NAMALWA (cell line): Measurements from ENCODE around the gene SCAF8.
"Not testable (repeated sequence)": the region's sequence is repeated elsewhere in the genome, so short reads cannot be mapped to it uniquely, and the experiment has no call there.

Experiments used
- DNase-seq: peaks from one replicate; pipeline ENCODE4 v3.0.0-alpha.2; 2015; ENCODE audit warnings: low spot score

The SCAF8 gene

DNA sequence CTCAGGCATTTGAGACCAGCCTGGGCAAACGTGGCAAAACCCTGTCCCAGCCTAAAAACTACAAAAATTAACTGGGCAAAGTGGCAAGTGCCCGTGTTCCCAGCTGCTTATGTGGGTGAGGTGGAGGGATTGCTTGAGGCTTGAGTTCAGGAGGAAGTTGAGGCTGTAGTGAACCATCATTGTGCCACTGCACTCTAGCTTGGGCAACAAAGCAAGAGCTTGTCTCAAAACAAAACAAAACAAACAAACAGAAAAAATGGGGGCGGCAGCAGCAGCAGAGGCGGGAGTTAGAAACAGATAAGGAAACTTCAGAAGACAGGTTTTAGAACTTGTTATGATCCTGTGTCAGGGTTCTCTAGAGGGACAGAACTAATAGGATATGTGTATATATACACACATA, 49.0 kb downstream of the SCAF8 start:
- DNase-seq: no peak

DNA sequence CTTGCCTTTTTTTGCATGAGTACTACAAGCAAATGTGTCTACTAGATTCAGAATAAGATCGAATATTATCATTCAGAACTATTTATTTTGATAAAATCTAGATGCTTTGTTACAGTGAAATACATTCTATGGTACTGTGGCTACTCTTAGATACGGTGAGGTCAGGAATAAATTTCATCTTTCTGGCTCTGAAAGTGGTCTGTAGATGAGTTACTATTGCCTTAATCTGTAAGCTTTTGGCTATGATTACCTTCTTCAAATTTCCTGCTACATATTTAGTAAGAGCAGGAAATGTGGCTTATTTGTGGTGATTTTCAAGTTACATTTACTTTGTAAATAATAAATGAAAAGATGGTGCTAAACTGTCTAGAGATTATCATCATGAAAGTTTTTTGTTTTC, 50.0 kb downstream of the SCAF8 start:
- DNase-seq: no peak

DNA sequence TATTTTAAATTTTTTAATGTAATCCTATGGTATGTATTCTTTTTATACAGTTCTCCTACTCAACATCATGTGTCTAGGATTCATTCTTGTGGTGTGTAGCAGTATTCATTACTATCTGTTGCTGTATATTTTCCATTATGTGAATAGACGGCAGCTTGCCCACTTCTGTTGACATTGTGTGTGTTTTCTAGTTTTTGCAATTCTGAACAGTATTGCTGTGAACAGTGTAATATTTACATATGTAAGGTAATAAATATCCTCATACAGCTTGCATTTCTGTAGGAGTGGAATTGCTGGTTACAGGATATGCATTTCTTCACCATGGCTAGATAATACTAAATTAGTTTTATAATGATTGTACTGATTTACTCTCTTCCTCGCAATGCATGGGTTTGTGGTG, 51.9 kb downstream of the SCAF8 start:
- DNase-seq: no peak

DNA sequence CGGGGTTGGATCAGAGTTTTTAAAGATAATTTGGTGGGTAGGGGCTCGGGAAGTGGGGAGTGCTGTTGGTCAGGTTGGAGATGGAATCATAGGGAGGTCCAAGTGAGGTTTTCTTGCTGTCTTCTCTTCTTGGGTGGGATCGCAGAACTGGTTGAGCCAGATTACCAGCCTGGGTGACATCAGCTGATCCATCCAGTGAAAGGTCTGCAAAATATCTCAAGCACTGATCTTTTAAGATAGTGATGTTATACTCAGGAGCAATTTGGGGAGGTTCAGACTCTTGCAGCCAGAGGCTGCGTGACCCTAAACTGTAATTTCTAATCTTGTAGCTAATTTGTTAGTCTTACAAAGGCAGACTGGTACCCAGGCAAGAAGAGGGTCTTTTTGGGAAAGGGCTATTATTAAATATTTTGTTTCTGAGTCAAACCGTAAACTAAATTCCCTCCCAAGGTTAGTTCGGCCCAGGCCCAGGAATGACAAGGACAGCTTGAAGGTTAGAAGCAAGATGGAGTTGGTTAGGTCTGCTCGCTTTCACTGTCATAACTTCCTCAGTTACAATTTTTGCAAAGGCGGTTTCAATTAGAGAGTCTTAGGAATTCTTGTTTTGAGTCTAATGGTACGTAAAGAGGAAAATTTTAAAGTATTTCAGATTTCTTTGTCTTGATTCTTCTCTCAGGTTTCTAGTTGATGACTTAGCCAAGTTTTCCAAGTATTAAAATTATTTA, 53.1 kb downstream of the SCAF8 start:
- no peak for DNase-seq

DNA sequence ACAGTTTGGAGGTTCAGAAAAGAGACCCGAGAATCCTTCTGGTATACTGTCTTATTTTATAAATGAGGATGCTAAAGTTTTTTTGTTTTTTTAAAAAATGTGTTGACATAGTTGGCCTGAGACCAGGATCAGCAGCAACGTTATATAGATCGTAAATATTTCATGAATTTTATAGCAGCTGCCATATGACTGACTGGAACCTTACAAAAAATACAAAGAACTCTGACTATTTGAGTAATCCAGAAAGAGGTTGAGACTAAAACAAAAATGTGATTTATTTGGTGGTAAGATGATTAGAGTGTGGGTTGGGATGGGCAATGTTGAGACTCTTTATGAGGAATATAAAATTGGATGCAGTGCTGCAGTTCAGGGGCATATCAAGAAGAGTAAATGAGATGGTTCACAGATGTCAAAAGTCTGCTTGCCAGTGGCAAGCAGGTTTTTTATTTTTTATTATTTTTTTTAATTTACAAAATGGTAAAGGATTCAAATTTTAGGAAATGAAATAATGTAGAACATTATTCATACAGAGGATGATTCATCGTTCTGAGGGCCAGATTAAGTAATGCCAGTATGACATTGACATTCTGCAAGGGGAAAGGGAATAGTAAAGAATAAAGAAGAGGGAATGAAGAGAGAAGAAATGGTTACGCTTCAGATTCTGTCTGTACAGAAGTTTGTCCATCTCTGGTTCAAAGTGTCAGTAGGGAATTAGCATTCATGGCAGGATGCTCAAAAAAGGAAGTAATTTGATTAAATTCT, 58.5 kb downstream of the SCAF8 start:
- DNase-seq: no peak

DNA sequence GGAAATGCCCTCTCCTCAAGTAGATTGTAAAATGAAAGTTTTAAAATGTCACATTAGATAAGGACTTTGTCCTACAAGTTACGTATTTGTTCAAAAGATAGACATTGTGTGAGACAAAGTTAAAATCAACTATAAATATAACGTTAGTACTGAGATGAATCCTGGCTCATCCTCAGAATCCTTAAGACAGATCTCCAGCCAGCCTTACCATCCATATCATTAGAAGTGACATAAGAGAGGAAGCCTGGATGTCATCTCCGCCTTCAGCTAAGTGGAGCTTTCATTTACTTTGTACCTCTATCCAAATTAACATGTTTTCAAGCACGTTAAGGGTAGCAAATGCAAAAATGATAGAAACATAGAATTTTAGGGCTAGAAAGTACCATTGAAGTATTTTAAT, 59.1 kb downstream of the SCAF8 start:
- DNase-seq: no peak

DNA sequence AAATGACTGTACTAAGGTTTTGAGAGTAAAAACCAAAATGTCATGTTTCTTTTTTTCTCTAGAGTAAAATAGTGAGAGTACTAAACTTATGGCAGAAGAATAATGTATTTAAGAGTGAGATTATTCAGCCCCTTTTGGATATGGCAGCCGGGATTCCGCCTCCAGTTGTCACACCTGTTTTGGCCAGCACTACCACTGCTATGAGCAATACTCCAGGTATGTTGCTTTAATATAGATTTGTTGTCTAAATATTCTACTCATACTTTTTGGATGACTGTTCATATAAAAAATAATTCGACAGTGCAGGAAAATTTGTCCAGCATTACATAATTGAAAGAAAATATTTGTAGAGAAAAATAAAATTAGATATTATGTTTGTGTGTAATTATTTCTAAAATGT, 59.5 kb downstream of the SCAF8 start:
- no peak for DNase-seq

DNA sequence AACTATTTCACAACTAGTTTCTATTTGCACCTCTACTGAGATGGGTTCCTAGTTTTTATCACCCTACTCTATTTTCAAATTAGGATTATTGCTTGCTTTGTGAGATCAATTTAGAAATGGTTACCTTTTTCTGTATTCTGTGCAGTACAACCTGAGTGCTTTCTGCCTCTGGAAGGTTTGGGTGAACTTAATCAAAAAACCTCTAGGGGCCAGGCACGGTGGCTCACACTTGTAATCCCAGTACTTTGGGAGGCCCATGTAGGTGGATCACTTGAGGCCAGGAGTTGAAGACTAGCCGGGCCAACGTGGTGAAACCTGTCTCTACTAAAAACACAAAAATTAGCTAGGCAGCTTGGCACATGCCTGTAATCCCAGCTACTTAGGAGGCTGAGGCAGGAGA, 63.3 kb downstream of the SCAF8 start:
- DNase-seq: no peak

DNA sequence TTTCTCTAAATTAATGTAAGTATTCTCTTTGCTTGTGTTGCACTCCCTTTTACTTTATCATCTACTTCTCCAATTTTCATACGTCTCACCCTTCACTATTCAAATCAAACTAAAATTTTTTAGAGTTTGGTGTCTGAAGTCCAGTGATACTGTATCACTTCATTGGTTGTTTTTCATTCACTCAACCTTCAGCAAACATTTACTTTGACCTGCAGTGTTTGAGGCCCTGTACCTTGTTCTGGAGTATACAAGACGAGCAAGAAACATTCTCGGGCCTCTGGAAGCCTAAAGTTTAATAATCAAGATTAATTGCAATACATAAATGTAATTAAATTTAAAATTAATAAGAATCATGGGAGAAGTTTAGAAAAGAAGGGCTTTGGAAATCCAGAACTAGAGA, 64.6 kb downstream of the SCAF8 start:
- no peak for DNase-seq

DNA sequence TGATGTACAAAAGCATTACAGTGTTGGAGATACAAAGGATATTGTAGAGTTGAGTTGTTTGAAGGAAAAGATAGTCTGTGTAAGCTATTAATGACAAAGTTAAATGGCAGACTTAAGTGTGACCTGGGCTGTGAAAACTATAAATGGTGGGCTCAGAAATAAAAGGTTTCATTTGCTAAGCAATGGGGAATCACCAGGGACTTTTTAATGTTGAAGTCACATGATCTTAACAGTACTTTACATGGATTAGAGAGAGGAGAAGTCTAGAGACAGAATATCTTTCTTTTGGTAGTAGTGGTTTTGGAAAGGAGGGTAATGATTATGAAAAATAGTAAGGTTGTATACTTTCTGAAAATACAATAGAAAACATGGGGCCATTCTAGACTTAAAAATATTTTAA, 67.1 kb downstream of the SCAF8 start:
- DNase-seq: no peak

DNA sequence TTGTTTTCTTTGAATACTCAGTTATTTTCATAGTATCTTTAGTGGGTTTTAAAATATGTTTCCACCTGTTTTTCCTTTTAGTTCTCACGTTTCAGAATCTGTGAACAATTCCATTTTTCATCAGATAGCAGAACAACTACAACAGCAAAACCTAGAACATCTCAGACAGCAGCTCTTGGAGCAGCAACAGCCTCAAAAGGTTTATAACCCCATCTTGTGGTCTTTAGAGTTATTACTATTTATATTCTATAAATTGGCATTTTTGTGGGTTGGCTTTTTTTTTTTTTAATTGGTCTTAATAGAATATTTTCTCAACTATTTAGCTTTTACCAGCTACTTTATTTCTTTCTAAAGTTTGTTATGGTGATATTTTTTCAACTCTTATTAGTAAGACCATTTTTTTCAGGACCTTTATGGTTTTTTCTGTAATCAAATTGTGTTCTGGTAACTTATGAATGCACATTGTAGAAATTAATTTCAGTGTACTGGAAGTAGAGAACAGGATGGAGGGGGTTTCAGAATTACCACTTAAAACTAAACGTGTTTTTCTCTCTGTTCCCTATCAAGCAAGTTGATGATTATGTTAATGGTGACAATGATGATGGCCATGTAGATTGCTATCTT, 72.2 kb downstream of the SCAF8 start:
- DNase-seq: peak; percentile 64

DNA sequence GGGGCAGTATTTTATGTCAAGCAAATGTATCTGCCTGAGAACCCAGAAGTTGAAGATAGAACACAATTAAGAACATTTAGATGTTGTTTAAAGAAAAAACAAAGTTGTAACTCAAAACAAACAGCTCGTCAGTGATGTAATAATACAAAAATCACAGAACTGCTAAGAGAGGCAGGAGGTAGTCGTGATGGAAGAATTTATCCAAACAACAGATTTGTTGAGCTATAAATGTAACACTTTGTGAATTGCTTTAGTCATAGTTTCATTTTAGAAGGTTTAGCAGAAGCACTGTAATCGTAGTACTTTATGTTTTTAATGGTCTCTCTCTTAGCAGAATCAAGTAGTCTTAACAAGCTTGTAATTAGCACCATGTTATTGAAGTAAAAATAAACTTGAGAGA, 73.6 kb downstream of the SCAF8 start:
- no peak for DNase-seq

DNA sequence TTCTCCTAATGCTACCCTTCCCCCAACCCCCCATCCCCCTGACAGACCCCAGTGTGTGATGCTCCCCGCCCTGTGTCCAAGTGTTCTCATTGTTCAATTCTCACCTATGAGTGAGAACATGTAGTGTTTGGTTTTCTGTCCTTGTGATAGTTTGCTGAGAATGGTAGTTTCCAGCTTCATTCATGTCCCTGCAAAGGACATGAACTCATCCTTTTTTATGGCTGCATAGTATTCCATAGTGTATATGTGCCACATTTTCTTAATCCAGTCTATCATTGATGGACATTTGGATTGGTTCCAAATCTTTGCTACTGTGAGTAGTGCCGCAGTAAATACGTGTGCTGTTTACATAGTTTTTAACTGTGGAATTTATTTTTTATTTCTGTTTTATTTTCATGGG, 78.4 kb downstream of the SCAF8 start:
- DNase-seq: not testable (repeated sequence)

DNA sequence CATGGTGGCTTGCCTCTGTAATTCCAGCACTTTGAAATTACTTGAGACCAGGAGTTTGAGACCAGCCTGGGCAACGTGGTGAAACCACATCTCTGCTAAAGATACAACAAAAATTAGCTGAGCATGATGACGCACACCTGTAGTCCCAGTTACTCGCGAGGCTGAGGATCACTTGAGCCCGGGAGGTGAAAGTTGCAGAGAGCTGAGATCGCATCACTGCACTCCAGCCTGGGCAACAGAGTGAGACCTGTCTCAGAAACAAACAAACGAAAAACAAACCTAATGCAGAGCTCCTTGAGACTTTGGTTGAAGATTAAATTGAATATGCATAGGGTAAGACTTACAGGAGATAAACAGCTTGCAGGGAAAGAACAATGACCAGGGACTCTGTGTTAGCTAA, 80.8 kb downstream of the SCAF8 start:
- DNase-seq: peak; percentile 66

DNA sequence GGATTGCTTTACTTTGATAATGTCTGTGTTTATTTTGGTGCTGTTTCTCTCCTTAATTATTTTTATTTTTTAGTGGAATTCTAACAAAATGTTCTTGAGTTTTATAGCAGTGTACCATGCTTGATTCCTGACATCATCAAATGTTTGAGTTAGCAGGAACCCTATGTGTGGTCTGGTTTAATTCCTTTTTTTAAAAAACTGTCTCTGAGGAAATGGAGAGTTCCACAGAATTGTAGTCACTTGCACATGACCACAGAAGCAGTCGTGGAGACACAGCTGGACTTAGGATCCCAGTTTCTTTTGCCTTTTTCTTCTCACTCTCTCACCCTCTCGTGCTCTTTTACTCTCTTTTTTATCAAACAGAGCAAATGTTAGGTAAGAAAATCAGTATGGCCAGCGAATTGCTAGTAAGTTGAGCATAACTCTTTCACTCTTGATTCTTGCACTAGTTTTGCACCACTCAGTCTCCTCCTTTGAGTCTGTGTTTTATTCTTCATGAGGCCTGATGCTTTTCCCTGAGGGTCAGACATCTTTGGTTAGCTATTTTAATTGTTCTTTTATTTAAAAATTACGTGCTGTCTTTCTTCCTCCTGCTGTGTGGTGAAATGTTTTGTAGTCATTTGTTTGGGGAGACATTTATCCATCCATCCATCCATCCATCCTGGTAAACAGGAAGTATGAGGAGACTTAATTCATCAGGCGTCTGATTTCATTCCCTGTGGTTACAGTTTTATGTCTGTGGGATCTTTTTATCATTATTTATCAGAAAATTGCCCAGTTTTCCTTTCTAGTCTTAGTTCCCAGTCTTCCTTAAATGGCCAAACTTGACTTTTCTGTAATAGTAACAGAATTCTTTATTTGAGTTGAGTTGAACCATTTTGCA, 83.0 kb downstream of the SCAF8 start:
- DNase-seq: no peak

DNA sequence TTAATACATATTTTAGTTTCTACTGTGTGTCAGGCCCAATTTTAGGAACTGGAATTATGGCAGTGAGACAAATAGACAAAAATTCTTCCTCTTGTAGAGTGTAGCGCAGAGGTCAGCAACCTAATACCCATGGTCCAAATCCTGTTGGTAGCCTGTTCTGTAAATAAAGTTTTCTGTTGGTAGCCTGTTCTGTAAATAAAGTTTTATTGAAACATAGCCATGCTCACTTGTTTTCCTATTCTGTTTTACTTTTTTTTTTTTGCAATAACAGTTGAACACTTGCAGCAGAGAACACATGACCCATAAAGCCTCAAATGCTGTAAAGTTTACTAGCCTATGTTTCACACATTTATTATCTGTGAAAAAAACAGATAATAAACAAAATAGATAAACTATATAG, 87.9 kb downstream of the SCAF8 start:
- no peak for DNase-seq

DNA sequence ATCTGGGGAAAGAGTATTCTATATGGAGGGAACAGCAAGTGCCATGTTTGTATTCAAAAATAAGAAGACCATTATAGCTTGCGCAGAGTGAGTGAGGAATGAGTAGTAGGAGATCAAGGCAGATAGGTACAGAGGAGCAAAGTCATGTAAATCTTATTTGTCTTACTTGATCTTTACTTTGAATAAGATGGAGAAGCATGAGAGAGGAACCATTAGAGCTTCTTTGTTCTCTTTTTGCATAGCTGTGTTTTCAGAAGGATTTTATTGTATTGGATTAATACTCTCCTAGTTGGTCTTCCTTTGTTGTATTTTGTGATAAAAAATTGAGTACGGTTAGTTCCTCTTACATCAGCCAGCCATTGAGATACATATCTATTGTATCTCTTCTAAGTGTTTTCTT, 88.4 kb downstream of the SCAF8 start:
- no peak for DNase-seq

DNA sequence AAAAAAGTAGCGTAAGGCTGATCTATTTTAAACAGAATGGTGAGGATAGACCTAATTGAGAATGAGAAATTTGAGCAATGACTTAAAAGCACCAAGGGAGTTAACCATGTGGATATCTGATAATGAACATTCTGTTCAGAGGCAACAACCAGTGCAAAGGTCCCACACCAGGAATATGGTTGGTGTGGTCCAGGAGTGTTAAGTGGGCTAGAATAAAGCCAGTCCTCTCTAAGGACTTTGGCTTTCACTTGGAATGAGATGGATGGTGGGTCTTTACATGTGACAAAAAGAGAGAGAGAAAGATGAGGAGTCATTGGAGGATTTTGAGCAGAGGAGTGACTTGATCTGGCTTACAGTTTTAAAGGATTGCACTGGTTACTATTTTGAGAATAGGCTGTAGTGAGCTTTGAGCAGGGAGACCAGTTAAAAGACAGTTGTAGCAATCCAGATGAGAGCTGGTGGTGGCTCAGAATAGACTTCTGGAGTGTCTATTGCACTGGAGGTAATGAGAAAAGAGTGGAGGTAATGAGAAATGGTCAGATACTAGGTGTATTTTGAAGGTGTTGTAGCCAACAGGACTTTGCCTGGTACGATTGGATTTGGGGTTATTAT, 89.8 kb downstream of the SCAF8 start:
- DNase-seq: no peak

DNA sequence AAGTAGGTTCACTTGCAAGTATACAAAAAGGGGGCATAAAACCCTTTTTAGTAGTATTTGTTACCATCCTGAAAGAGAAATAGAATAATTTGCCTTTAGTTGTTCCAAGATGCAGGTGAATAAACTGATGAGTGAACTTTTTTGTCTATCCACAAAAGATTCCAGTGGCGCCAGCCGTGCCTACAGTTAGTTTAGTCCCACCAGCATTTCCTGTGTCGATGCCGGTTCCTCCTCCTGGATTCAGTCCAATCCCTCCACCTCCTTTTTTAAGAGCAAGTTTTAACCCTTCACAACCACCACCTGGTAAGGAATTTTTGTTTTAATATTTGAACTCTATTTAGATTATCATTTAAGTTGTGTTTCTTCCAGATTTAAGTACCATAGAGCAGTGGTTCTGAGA, 90.9 kb downstream of the SCAF8 start:
- DNase-seq: no peak

DNA sequence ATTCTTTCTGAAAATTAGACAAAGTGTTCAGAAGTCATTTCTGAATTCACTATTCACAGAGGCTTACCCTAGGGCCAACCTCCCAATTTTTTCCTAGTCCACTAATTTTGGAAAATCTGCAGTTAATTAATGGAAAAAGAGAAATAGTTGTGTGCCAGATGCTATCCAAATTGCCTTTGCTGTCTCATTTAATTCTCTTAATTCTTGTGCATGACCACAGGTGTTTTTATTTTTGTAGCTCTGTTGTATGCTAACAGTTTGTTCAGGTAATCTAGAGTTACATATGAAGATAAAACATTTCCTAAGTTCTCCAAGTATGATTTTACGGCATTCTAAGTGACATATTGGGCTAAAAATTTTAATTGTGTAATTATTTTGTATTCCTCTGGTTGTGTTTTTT, 96.8 kb downstream of the SCAF8 start:
- DNase-seq: no peak

DNA sequence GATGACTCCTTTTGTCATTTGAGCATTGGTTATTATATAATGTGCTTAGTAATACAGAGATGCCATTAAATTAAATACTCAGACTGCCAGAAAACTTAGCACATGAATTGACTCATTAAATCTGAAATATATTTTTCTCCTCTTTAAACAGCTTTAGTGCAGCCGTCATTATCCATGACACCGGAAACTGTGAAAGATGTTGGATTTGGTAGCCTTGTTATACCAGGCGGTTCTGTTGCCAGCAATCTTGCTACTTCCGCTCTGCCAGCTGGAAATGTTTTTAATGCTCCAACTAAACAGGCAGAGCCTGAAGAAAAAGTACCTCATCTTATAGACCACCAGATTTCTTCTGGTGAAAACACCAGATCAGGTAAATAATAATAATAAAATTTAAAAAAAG, 97.6 kb downstream of the SCAF8 start:
- DNase-seq: no peak

DNA sequence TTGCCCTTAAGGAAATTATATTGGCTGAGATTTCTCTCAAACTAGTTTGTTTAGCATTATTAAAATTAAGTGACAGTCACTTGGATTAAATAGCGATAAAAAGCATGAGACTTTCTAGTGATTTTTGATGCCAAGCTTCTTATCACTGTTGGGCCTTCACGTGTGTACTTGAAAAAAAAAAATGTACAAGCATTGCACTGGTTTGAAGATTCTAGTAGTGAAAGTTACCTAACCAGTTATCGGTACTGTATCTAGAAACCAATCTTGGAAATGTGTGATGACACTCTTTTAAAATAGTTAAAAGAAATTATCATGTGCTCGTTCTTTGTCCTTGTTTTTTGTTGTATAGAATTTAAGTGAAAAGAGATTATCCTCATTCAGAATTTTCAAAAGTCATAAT, 102.1 kb downstream of the SCAF8 start:
- DNase-seq: no peak
